AG10803 (cell line): ENCODE results near the gene NEDD4L.

Source experiments
- DNase-seq: peaks from one replicate; pipeline ENCODE4 v3.0.0; 2010; ENCODE audit warnings: low read depth
- H3K4me3 ChIP-seq: 2 replicates; pipeline ENCODE4 v1.5.1; 2011; ENCODE audit warnings: mild to moderate bottlenecking, low read length, control low read depth
- TF ChIP-seq, protein P1 (sequence below): conservative IDR thresholded peaks from 2 replicates; pipeline ENCODE4 v1.5.1; 2011; ENCODE audit warnings: mild to moderate bottlenecking, low read length, control low read depth, inconsistent platforms

Gene NEDD4L

DNA sequence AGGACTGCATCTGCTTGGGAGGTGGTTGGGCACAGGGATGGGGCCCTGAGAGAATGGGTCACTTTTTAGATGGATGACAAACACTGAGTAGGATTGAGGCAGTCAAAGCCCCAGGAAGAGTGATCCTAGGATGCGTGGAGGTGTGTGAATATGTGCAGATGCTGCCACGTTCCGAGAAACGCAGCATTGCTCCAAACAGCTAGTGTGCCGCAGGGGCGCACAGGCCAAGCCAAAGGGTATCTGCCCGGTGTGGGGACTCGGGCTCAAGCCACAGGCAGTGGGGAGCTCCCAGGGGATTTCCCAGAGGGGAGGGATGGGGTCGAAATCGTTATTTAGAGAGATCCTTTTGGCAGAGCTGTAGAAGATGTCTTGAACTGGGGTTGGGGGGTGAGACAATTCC is 310.8 kb downstream of the NEDD4L start:
- no peak for DNase-seq
- H3K4me3 ChIP-seq = no peak overlapping the region
- TF ChIP-seq, protein P1, sequence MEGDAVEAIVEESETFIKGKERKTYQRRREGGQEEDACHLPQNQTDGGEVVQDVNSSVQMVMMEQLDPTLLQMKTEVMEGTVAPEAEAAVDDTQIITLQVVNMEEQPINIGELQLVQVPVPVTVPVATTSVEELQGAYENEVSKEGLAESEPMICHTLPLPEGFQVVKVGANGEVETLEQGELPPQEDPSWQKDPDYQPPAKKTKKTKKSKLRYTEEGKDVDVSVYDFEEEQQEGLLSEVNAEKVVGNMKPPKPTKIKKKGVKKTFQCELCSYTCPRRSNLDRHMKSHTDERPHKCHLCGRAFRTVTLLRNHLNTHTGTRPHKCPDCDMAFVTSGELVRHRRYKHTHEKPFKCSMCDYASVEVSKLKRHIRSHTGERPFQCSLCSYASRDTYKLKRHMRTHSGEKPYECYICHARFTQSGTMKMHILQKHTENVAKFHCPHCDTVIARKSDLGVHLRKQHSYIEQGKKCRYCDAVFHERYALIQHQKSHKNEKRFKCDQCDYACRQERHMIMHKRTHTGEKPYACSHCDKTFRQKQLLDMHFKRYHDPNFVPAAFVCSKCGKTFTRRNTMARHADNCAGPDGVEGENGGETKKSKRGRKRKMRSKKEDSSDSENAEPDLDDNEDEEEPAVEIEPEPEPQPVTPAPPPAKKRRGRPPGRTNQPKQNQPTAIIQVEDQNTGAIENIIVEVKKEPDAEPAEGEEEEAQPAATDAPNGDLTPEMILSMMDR = no peak

DNA sequence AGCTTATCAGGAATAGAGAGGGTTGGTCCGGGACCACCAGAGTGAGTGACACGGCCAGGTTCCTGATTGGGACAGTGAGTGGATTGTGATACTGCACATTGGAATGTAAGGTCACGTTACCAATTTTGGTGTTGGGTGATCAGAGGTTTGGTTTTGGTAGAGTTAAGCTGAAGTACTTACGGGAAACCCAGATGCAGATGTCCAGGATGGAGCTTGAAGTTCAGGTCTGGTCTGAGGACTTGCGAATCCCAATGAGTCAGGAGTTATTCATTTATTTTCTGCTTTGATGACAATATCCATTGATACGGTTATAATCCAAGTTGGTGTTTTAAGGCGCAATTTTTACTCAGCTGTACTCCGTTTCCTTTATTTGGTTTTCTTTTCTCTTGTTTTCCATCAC is 311.2 kb downstream of the NEDD4L start:
- no peak for DNase-seq
- no peak overlapping the region for H3K4me3 ChIP-seq
- TF ChIP-seq, protein P1 = no peak

DNA sequence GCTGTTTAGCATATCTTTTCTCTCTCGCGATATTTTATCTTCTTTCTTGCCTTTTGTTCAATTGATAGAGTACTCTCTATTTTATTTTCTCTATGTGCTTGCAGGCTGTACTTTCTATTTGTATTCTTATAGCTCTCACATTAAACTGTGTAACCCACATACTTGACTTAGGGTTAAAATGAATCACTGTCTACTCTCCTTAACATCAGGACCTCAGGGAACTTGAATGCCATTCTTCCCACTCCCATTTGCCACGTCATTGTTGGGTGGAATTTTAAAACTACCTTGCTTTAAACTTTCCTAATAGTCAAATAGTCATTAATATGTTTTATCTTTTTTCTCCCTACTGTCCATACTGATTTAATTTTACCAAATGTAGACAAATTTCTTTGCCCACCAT is 315.2 kb downstream of the NEDD4L start:
- DNase-seq = no peak
- TF ChIP-seq, protein P1 = no peak
- no peak overlapping the region for H3K4me3 ChIP-seq

DNA sequence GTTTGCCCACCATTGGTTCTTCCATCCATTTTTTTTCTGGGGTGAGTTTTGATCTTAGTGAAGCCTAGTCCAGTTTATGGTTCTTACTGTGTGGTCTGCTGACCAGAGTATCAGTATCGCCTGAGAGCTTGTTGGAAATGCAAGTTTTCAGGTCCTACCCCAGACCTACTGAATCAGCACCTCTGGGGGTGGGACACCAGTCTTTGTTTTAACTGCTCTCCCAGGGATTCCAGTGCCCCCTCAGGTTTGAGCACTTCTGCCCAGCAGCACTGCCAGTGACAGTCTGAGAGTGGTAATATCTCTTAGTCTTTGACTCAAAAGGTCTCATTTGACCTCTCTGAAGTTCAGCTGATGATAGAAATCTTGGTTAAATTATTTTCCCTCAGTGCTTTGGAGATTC is 315.6 kb downstream of the NEDD4L start:
- no peak overlapping the region for H3K4me3 ChIP-seq
- TF ChIP-seq, protein P1 = no peak
- no peak for DNase-seq

DNA sequence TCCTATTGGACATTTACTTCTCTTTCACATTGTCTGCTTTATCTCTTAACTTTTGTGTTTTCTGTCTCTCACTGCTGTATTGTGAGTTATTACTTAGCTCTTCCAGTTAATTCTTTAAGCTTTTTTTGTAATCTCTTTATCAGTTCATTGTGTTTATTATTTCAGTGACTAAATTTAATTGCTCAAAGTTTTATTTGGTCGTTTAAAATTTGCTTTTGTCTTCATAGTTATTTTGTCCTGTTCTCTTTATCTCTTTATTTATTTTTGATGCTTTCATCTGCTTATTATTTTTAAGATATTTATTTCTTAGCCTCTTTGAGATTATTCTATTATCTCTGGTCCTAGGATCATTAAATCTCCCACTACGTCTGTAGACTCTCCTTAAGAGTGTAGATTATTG is 316.3 kb downstream of the NEDD4L start:
- no peak overlapping the region for H3K4me3 ChIP-seq
- DNase-seq = no peak
- TF ChIP-seq, protein P1 = no peak

DNA sequence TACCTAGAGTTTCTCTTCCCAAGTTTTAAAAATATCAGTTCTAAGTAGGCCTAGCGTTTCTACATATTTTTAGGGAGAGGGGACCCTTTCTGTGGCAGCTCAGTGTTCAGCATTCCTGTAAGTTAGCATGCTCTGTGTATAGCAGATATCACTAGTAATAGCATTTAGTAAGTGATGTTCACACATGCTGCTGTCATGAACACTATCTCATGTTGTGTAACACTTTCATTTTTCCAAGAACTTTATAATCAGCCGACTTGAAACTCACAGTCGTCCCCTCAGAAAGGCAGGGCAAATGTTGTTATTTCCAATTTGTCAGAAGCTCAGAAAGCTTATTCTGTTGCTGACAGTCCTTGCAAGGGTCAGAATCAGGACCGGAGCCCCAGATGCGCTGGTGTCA is 317.2 kb downstream of the NEDD4L start:
- peak overlapping the region; percentile 28 for H3K4me3 ChIP-seq
- peak; percentile 17 for DNase-seq
- TF ChIP-seq, protein P1 = no peak

DNA sequence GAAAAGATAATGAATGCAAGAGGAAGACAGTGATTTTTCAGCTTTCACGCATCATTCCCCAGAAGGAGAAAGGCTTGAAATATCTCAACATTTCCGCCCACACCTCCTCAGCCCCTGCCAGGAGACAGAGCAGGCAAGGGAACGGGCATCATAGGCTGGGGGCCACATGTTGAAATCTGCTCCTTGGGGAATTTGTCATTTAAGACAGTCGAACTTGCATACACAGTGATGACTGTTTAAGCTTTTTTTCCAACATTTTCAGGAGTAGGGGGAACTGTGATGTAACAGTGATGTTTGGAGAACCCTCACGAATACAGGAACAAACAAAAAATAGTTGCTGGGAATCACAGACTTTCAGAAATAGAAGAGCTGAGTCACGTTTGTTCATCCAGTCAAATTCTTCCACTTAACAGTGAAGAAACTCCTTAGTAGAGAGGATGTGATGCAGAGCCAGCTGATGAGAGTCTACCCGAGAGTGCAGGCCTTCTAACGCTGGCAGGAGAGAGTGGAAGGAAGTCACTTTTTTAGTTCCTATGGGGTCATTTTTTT is 318.1 kb downstream of the NEDD4L start:
- TF ChIP-seq, protein P1 = no peak
- peak overlapping the region; percentile 41 for H3K4me3 ChIP-seq
- peak; percentile 94 for DNase-seq
